GM19455 (cell line): Measurements from ENCODE around the gene DNMT3L.

ENCODE experiments used
- ATAC-seq: cut with Tn5 transposase; IDR thresholded peaks from one replicate; pipeline ENCODE4 v1.9.1; 2021; ENCODE audit not compliant: unreplicated experiment

Gene DNMT3L

DNA sequence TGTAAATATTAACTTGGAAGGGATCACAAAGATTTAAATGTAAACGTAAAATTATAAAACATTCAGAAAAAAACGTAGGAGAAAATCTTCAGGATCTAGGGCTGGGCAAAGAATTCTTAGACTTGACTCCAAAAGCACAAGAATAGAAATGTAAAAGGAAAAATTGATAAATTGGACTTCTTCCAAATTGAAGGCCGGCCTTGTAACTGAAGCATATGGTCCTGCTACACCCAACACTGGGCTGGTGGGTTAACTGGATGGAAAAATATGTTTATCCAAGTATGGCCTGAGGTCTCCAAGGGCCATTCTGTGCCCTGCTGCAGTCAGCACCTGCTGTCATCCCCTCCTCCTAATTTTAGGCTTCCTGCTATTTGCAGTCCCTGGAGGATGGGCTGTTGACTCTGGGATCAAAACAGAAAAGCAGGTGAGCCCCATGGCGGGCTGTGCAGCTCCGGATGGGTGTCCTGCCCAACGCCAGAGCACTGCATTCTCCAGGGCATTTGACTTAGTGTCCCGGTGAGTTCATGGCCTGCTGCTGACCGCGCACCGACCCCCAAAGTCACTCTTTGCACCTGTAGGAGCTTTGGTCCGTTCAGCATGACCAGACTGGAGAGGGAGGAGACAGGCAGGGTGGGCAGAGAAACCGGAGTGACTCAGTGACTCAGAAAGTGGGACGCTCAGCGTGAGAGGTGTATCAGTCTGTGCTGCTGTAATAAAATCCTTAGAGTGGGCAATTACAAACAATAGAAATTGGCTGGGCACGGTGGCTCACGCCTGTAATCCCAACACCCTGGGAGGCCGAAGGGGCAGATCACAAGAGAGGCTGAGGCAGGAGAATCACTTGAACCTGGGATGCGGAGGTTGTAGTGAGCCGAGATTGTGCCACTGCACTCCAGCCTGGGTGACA, 17.9 kb upstream of the DNMT3L start:
- no peak for ATAC-seq

DNA sequence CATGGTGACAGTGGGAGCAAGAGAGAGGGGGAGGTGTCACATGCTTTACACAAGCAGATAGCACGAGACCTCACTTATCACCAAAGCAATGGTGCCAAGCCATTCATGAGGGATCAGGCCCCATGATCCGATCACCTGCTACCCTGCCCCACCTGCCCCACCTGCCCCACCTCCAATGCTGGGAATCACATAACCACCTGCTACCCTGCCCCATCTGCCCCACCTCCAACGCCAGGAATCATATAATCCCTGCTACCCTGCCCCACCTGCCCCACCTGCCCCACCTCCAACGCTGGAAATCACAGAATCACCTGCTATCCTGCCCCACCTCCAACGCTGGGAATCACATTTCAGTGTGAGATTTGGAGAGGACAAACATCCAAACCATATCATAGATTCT, 13.3 kb upstream of the DNMT3L start:
- ATAC-seq: no peak

DNA sequence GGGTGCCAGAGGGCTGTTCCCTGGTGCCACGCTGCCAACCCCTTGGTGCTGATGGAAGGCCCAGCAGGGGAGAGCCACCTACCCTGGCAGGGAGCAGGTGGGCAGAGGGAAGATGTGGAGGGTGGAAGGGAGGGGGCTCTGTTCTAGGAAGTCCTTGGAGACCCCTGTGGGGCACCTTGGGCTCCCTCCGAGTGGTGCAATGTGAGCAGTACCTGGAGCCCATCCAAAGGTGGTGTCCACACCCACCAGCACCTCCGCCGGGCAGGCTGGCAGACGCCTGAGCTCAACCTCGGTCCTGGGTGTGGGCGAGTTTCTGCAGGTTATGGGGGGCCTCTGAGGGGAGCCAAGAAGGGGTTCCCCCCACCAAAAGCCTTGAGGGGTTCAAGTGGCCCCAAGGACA, 11.3 kb upstream of the DNMT3L start:
- no peak for ATAC-seq

DNA sequence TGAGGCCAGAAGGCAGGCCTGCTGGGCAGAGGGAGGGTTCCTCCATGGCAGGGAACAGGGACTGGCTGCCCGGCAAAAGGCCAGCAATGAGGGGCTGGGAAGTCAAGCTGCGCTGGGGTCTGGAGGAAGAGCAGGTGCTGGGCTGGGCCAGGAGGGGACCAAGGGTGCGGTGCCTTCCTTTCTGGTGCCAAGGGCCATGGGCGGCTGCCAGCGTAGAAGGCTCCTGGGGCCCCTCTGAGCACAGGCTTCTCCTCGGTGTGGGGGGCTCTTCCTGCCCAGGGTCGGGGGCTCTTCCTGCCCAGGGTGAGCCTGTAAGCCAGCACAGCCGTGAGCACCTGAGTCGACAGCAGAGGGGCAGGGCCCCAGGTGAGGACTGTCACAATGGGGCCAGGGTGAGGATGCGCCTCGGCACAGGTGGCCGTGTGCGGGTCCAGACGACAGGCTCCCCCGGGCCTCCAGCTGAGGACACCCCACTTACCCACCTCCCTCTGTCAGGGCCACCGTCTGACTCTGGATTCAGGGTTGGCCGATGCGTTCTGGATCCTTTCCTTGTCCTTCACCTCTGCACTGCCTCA, 10.7 kb upstream of the DNMT3L start:
- ATAC-seq: no peak

DNA sequence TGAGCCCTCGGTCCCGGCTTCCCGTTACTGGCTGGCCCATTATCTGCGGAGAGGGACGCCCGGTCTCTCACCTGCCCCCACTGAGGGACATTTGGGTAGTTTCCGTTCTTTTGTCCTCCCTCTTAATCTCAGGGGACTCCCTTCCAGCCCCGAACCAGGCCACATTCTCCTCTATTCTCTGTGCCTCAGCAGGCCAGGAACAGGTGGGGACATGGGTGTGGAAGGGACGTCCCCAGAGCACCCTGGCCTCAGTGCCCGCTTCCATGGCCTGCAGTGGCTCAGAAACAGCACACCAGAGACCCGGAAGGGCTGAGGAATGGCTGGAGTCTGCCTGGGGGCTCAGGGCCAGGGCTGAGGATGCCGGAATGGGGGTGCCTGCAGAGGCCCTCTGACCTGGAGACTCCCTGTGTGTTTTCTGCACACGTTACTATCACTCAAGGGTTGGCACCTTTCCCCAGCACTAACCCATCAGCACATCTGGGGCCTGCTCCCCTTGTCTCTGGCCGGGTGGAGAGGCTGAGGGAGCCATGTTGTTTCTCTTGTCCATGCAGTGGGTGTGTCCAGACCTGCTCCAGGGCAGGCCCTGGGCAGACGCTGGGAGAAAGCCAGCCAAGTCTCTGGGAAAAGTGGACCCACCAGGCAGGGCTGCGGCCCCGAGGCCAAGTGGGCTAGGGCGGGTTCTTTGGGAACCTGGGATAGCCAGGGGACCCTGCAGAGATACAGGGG, 10.0 kb upstream of the DNMT3L start:
- no peak for ATAC-seq

DNA sequence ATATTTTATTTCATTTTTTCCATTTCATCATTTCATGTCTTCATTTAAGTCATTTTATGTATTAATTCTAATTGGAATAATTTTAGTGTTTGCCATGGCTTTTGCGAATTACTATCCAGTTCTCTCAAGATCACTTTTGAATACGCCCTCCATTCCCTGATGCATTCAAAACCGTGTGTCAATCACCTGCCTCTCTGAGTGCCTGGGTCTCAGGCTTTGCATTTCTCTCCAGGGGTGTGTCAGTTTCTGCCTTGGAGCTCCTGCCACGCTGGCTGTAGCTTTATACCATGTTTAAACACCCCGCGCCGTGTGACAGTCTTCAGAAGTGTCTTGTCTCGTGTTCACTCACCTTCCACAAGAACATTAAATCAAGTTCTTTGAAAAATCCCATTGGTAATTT, 7.4 kb upstream of the DNMT3L start:
- no peak for ATAC-seq

DNA sequence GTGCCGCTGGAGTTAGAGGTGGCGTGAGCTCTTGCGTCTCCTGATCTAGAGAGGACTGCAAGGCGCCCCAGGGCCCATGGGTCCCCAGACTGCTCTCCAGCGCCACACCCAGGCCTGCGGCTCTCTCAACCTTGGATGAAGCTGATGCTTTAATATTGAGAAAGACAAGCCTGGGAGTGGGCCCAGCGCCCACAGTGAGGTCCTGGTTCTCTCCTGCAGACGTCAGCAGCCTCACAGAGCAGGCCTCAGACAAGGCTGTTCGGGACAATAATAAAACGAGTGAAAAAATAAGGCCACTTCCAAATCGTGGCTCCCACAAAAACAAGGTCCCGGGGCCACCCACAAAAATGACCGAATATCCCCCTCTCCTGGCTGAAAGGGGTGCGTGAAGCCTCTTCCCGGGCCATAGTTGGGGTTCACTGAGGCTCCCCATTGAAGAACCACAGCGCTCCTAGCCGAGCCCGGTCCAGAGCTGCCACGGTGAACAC, 6.0 kb upstream of the DNMT3L start:
- no peak for ATAC-seq

DNA sequence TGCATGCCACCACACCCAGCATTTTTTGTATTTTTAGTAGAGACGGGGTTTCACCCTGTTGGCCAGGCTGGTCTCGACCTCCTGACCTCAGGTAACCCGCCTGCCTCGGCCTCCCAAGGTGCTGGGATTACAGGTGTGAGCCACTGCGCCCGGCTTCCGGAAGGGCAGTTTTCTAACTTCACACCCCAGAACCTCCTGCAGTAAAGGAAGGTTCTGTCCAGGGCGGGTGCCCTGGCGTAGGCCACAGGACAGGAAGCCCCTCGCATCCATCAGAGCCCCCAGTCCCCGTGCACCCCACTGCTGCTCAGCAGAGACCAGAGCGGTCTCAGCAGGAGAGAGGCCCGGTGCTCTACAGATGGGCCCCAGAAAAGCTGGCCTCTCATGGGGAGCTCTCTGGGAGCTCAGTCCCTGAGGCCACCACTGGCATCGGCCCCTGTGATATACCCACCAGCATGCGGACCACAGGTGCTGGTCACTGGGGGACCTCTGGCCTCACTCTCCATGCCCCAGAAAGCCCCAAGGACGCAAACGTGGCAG, 4.1 kb upstream of the DNMT3L start:
- no peak for ATAC-seq

DNA sequence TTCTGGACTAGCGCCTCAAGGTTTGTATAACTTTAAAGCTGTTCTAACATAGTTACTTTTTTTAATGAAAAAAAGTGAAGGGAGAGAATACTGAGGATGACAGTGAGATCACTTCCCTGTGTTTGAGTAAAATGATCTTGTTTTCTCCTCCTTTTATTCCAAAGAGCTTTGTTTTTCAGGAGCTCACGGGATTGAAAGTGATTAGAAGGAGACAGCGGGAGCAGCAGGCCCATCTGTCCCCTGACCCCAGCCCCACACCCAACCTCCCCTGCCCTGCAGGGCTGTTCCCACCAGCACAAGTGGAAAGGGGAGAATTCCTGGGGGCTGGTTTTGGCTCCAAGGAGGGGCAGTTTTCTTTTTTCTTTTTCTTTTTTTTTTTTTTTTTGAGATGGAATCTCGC, 2.1 kb upstream of the DNMT3L start:
- no peak for ATAC-seq

DNA sequence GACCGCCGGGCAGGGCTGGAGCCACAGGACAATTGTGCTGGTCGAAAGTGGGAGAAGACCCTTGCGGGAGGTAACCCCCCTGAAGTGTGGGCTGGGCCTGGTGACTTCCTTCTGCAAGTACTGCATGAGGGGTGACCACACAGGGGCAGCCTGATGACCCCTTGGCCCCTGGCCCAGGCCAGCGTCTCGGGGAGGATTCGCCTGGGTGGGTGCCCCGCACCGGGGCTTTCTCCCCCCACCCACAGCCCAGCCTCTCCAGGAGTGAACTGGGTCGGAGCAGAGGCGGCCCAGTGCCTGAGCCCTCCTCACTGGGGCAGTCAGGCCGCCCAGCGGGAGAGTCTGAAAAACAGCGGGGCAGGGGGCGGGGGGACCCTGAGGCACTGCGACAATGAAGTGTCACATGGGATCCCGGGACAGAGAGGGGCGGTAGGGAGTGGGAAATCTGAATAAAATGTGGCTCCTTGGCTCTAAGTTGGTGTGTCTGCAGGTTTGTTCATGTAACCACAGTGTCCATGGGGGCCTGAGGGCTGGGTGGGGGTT, 1.6 kb upstream of the DNMT3L start:
- ATAC-seq: no peak

DNA sequence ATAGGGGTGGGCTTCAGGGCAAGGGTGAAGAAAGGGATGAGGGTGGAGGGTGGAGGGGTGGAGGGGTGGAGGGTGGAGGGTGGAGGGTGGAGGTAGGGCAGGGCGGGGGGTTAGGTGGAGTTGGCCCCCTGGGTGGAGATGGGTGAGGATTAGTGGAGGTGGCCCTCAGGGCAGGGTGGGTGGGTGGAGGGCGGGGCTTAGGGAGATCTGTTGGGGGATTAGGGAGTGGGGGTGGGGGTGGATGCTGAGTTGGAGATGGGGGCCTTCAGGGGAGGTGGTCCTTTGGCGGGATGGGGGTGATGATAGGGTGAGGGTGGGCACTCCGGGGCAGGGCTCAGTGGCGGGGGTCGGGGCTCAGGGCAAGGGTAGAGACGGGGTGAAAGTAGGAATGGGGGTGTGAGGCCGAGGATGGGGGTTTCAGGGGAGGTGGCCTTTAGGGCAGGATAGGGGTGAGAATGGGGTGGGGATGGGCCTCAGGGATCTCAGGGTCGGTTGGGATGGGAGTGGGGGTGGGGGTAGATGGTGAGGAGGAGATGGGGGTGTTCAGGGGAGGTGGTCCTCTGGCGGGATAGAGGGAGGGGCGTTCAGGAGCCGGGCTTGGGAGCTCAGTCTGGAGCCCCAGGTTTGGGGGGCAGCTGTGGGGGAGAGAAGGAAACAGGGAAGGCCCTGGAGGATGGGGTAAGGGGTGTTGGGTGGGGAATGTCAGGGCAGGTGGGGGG, 800 bp upstream of the DNMT3L start:
- ATAC-seq: no peak

DNA sequence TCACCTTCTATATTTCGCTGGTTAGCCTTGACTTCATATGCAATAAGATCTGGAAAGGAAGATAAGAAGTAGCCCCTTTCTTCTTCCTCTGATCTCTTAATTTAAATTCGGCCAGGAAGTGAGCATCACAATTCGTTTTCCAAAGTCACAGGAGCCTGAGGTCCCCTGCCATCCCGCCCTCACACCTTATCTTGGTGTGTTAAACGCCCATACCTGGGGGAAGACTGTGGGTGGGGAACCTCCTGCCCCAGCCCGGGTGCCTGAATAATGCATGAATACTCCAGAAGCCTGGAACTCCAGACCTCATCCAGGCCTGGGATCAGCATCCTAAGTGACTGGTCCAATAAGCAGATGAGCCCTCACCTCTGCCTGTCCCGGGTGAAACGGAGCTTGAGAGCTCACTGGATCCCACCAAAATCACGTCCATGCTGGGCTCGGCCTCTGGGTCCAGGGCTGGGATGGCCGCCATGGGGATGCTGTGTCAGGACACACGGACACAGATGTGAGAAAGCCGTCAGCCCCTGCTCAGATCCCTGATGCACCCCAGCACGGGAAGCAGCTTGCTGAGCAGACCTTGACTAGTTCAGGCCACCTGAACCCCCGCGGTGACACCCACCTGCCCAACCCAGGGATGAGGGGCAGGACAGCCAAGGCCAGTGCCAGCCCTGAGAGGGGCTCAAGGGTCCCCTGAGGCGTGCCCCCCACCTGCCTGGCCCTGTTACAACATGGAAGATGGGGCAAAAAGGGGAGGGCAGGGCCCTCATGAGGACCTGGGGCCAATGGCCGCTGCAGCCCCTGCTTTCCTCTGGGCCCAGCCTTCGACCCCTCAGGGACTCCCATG, 686 bp downstream of the DNMT3L start:
- no peak for ATAC-seq

DNA sequence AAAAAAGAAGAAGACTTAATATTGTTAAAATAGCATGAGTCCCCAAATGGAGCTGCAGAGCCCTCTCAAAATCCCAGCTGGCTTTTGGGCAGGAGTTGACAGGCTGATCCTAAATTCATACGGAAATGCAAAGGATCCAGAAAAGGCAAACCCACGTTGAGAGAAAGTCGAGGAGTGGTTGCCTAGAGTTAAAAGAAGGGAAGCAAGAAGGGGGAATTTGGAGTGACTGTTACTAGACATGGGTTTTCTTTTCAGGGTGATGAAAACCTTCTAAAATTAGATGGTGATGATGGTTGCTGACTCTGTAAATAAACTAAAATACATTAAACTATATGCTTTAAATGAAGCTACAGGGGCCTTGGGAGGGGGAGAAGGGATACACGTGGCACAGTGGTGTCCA, 1.6 kb downstream of the DNMT3L start:
- ATAC-seq: no peak

DNA sequence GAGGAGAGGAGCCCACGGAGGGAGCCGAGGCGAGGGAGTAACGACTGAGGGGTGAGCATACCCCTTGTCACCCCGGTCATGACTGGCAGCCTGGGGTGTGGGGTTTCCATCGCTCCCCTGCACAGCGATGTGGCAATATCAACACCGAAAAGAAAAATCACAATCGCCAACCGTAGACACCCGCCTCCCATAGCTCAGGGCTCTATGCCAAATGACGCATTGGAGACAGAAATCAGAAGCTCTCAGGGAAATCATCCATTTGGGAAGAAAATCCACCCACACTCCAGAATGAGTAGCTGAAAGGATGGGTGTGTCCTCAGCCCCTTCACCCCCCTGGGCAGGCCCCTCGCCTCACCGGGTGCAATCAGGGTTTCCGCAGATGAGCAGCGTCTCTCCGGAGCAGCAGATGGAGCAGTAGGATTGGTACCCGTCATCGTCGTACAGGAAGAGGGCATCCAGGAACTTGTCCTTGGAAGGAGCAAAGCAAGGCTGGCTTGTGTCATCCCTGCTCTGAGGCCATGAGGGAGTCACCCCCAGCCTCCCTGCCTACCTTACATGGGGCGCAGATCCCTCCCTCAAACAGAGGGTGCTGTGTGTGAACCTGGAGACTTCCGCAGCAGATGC, 2.5 kb downstream of the DNMT3L start:
- no peak for ATAC-seq

DNA sequence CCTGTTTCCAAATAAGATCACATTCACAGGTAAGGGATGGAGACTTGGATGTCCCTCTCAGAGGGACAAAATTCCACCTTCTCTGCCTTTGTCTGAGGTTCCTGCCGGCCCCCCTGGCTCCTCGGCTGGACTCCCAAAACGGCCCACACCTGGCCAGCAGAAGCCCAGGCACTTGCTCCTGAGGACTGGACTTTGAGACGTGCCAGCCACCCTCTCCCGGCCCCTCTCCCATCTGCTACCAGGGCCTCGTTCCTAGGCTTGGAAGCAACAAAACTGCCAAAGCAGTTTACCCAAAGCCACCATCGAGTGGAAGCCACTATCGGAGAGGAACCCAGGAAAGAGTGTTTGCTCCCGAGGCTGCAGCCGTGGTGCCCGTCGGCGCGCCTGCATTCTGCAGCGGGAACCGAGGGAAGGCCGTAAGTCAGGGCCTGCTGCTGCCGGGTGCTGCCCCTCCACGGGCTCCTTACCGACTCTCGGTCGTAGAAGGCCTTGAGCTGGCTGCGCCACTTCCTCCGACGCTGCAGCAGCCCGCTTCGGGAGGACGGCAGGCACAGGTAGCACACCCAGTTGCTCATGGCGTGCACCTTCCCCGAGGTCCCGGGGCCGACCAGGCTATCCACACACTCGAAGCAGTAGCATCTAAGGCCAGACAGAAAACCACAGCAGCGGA, 3.5 kb downstream of the DNMT3L start:
- no peak for ATAC-seq

DNA sequence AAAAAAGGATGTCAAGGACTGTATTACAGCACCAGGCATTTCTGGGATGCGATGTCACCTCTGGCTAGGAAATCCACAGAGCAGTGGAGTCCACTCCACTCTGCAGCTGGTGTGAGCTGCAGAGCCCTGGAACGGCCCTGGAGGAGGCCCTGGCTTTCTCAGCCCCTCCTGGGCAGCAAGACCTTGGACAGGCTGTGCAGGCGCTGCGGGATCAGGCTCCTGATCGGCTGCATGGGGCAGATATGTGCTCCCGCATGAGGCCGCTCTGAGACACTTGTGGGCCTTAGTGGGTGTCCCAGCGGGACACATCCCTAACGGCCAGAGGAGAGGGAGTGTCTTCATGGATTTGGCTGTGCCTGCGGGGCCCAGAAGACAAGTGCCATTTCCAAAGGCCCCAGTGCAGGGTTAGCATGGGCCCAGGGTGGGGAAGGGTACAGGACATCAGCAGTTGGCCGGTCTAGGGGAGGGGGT, 6.2 kb downstream of the DNMT3L start:
- no peak for ATAC-seq

DNA sequence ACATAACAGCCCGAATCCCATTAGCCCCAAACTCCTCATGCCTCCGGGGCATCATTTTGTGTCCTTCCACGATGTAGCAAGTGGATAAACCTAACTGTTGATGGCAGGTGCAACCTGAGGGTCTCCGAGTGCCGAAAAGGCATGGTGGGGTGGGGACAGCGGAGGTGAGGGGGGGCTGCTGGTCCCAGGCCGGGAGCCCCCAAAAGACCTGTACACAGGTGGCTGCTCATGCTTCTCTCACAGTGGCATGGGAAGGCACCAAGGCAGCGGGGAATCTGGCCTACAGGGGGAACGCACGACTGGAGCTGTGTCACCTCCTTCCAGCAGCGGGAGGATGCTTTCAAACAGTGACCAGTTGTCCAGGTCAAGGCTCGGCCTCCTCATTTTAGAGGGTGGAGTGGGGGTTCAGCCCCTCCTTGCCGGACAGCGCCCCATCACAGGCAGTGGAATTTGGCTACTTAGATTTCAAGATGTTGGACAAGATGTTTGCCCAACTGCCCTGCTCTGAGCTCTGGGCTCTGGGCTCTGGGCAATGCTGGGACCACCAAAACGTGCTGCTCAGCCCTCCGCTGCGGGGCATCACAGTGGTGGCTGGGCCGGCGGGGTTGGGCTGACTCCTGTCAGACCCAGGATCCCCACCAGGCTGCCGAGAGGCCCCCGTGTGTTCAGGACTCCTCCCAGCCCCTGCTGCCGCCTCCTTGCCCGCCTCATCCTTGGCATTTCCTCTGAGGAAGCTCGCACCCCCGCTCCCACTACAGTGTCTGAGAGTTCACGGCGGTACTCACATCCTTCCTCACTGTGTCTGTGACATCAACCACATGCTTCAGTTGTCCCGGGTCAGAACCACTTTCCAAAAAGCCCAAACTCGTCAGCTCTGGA, 7.6 kb downstream of the DNMT3L start:
- no peak for ATAC-seq
